Measurements from ENCODE around the gene EGLN3. TPM values are rescaled to one million over a fixed set of nuclear protein-coding genes. Genes with fewer than 3 reads are reported as not detected.

EGLN3 gene
- total and polyA plus RNA-seq, 2 of the 13 experiments (the other 11 are each of a cell fraction or from before 2014, with no cell fraction given) = 0.18 to 27.3 TPM

GRCh38 chr14:33928895-33929294 lies 22.0 kb downstream of the EGLN3 start:
- Histone ChIP-seq H3K79me2 (ENCODE audit: insufficient read depth, low read length) (no peaks in the 10 kb centered on the region), H3K4me2 (ENCODE audit: low read depth, low read length) (no peak overlapping the region), H2AFZ (ENCODE audit: low read length) (no peak overlapping the region), H3K36me3 (replicated peaks in 1 of 2; ENCODE audit: control insufficient read depth in 1 of 2, insufficient read depth in 2 of 2, low read length in 2 of 2) (no peaks in the 10 kb centered on the region; a peak in 1 of 5 replicates), H3K4me1 (ENCODE audit: insufficient read depth, low read length) (no peaks in the 10 kb centered on the region), H3K9me3 (ENCODE audit: low read length) (no peaks in the 10 kb centered on the region), H3K9ac (ENCODE audit: insufficient read depth, low read depth, low read length) (no peak overlapping the region), H3K27ac (ENCODE audit: extremely low read length, insufficient read depth, low read length) (no peak overlapping the region), H3K4me3 (replicated peaks in 1 of 3; ENCODE audit: insufficient read depth in 1 of 3, low read depth in 2 of 3, low read length in 3 of 3) (no peak overlapping the region), H4K20me1 (ENCODE audit: insufficient read depth, low read length) (no peaks in the 10 kb centered on the region; the same call in 1 of the 2 replicates), H3K27me3 (ENCODE audit: control insufficient read depth in 1 of 2, insufficient read depth in 2 of 2, low read length in 2 of 2) (no peaks in the 10 kb centered on the region)
- in situ Hi-C loops (cut with HindIII; ENCODE audit: extremely low pct_ligation_motif_present, low pct_unique_long_range_greater_than_20kb) = no loop called here
- BruUV-seq (replicated peaks) = no TSS peak
- CTCF ChIA-PET (ENCODE audit: low intra/inter-chr PET ratio, low total read pairs) = no interaction called here
- FAIRE-seq (no peak), ATAC-seq (no peak), DNase-seq (ENCODE audit: low spot score) (no peak)
- intact Hi-C loops (cut with micrococcal nuclease; ENCODE audit: unreplicated experiment) = no loop called here
- POLR2A ChIA-PET = no interaction called here
- TF ChIP-seq POGZ (CRISPR knock-in tag; IDR thresholded peaks at IDR 0.05) (no peak), CEBPB (IDR thresholded peaks at IDR 0.05; ENCODE audit: borderline replicate concordance, low read depth, low read length) (peak; percentile 90; the same call in 1 of the 2 replicates)
- 57% methylated on average over 8 of the region's 8 CpGs for WGBS (ENCODE audit: low lambda C conversion rate)

- intact Hi-C loops (cut with micrococcal nuclease; ENCODE audit: unreplicated experiment) = no loop called here
- Histone ChIP-seq H4K20me1 (ENCODE audit: insufficient read depth, low read length) (no peaks in the 10 kb centered on the region; the same call in 1 of the 2 replicates), H3K4me2 (ENCODE audit: low read depth, low read length) (no peak overlapping the region), H3K9ac (ENCODE audit: insufficient read depth, low read depth, low read length) (no peak overlapping the region), H3K27ac (ENCODE audit: extremely low read length, insufficient read depth, low read length) (no peak overlapping the region), H3K27me3 (ENCODE audit: control insufficient read depth in 1 of 2, insufficient read depth in 2 of 2, low read length in 2 of 2) (no peaks in the 10 kb centered on the region), H3K36me3 (replicated peaks in 1 of 2; ENCODE audit: control insufficient read depth in 1 of 2, insufficient read depth in 2 of 2, low read length in 2 of 2) (no peaks in the 10 kb centered on the region; a peak in 1 of 5 replicates), H3K9me3 (ENCODE audit: low read length) (no peaks in the 10 kb centered on the region), H3K4me1 (ENCODE audit: insufficient read depth, low read length) (no peaks in the 10 kb centered on the region), H3K79me2 (ENCODE audit: insufficient read depth, low read length) (no peaks in the 10 kb centered on the region), H3K4me3 (replicated peaks in 1 of 3; ENCODE audit: insufficient read depth in 1 of 3, low read depth in 2 of 3, low read length in 3 of 3) (no peak overlapping the region), H2AFZ (ENCODE audit: low read length) (no peak overlapping the region)
- no TSS peak for BruUV-seq (replicated peaks)
- DNase-seq (ENCODE audit: low spot score) (no peak), ATAC-seq (no peak), FAIRE-seq (no peak)
- POLR2A ChIA-PET = no interaction called here
- in situ Hi-C loops (cut with HindIII; ENCODE audit: extremely low pct_ligation_motif_present, low pct_unique_long_range_greater_than_20kb) = no loop called here
- CTCF ChIA-PET (ENCODE audit: low intra/inter-chr PET ratio, low total read pairs) = no interaction called here
- WGBS (ENCODE audit: low lambda C conversion rate) = 61% methylated on average over 4 of the region's 4 CpGs
- TF ChIP-seq E2F2 (CRISPR knock-in tag; IDR thresholded peaks at IDR 0.05; ENCODE audit: borderline replicate concordance) (no peak), SRSF4 (IDR thresholded peaks at IDR 0.05; ENCODE audit: low read depth, low read length, poor library complexity, severe bottlenecking) (no peak), MXD4 (CRISPR knock-in tag; IDR thresholded peaks at IDR 0.05) (no peak), ISX (CRISPR knock-in tag; conservative IDR thresholded peaks at IDR 0.05) (no peak), STAT6 (CRISPR knock-in tag; IDR thresholded peaks at IDR 0.05; ENCODE audit: borderline replicate concordance) (no peak), JDP2 (CRISPR knock-in tag; IDR thresholded peaks at IDR 0.05; ENCODE audit: borderline replicate concordance) (no peak), STAG1 (CRISPR knock-in tag; IDR thresholded peaks at IDR 0.05) (no peak), ATM (IDR thresholded peaks at IDR 0.05; ENCODE audit: borderline replicate concordance) (no peak), NR1H2 (CRISPR knock-in tag; IDR thresholded peaks at IDR 0.05; ENCODE audit: borderline replicate concordance, low read depth) (no peak), ZHX1 (CRISPR knock-in tag; IDR thresholded peaks at IDR 0.05; ENCODE audit: low read depth) (no peak), ZSCAN30 (CRISPR knock-in tag; IDR thresholded peaks at IDR 0.05) (no peak)
Observed at GRCh38 chr14:33927944-33928343, 22.9 kb downstream of the EGLN3 start.
